Sigmoid colon (tissue), 7 donors: ENCODE measurements around the gene TINAG. TPM values are rescaled to one million over a fixed set of nuclear protein-coding genes. Genes with fewer than 3 reads are reported as not detected.

Source experiments
- DNase-seq: peaks from one replicate; pipeline ENCODE4 v3.0.0-alpha.2; 2019
- H3K27ac ChIP-seq, 4 donors: fragments of 200-600 bp; sonication (generic); one replicate each; pipeline ENCODE4 v1.5.1; 2016 to 2019; ENCODE audit warnings: mild to moderate bottlenecking in 1 of 4
- H3K27me3 ChIP-seq, 3 donors: fragments of 200-600 bp; sonication (generic); one replicate each; pipeline ENCODE4 v1.5.1; 2019; ENCODE audit warnings: mild to moderate bottlenecking in 1 of 3
- H3K36me3 ChIP-seq, 4 donors: fragments of 200-600 bp; sonication (generic); one replicate each; pipeline ENCODE4 v1.5.1; 2016 to 2019
- H3K4me1 ChIP-seq, 4 donors: fragments of 200-600 bp; sonication (generic); one replicate each; pipeline ENCODE4 v1.5.1; 2017 to 2019
- H3K4me3 ChIP-seq, 4 donors: fragments of 200-600 bp; sonication (generic); one replicate each; pipeline ENCODE4 v1.5.1; 2017 to 2019; ENCODE audit warnings: mild to moderate bottlenecking in 2 of 4, moderate library complexity in 1 of 4
- H3K9me3 ChIP-seq, 4 donors: fragments of 200-600 bp in 3 of 4; sonication (generic) in 3 of 4; one replicate each; pipeline versions ENCODE4 v1.5.1 to v1.6.1; 2013 to 2019
- EP300 ChIP-seq, 4 donors: sonication (generic); formaldehyde crosslinking; IDR thresholded peaks; one replicate each; pipeline ENCODE4 v1.6.1; 2017; ENCODE audit warnings: antibody characterized with exemption in 4 of 4
- POLR2A ChIP-seq, 2 donors: fragments of 450-650 bp; IDR thresholded peaks; one replicate each; pipeline ENCODE4 v1.6.1; 2016; ENCODE audit warnings: antibody characterized with exemption in 2 of 2, mild to moderate bottlenecking in 2 of 2, moderate library complexity in 2 of 2
- POLR2AphosphoS5 ChIP-seq, 4 donors: sonication (generic); formaldehyde crosslinking; IDR thresholded peaks; one replicate each; pipeline ENCODE4 v1.6.1; 2017; ENCODE audit warnings: antibody characterized with exemption in 4 of 4
- WGBS, 2 donors: extraction: QIAGEN DNeasy Blood & Tissue Kit; methylation state at CpG; one replicate each; pipeline ENCODE4 v1.1.7; 2013; 5-methylcytosine and 5-hydroxymethylcytosine counted together
- intact Hi-C: fragments of 100-400 bp; cut with DNase I; formaldehyde crosslinking; loops from one replicate; pipeline ENCODE4 v1.15.1; 2023
- polyA plus RNA-seq, 3 donors: library from polyadenylated mRNA; stranded (reverse); fragments of 200-250 nt; gene quantifications; one replicate each; pipeline ENCODE4 v1.2.3, GENCODE V29; 2013
- total RNA-seq, 4 donors: library from RNA; depleted of rRNA; stranded (reverse); fragments of >200 nt; gene quantifications; one replicate each; pipeline ENCODE4 v1.1.0, GENCODE V29; 2016
- TF ChIP-seq, protein P1 (sequence below), 4 experiments: fragments of 450-650 bp in 3 of 4; fragments of 200-600 bp in 1 of 4; IDR thresholded peaks; one replicate each; pipeline ENCODE4 v1.5.1; 2016 to 2019; ENCODE audit warnings: antibody characterized with exemption in 4 of 4, mild to moderate bottlenecking in 3 of 4, moderate library complexity in 2 of 4
- donor health status: healthy with polysubstance abuse.
- donor health status: Bipolar disorder and iron deficiency.
- donor health status: healthy.

TINAG gene
- total and polyA plus RNA-seq, 7 donors: 16.9 to 19.8 (median 17.2) TPM; not detected in 4

GRCh38 chr6:54419885-54420284, 111.6 kb downstream of the TINAG start:
- Histone ChIP-seq H3K36me3 (no peaks in the 10 kb centered on the region), H3K27ac (no peak overlapping the region), H3K27me3 (no peaks in the 10 kb centered on the region), H3K4me1 (no peaks in the 10 kb centered on the region), H3K9me3 (no peaks in the 10 kb centered on the region), H3K4me3 (no peak overlapping the region)
- 80 to 89% methylated on average over 3 of the region's 3 CpGs for WGBS, 2 donors
- DNase-seq: no peak
- intact Hi-C loops: no loop called here
- TF ChIP-seq, protein P1, sequence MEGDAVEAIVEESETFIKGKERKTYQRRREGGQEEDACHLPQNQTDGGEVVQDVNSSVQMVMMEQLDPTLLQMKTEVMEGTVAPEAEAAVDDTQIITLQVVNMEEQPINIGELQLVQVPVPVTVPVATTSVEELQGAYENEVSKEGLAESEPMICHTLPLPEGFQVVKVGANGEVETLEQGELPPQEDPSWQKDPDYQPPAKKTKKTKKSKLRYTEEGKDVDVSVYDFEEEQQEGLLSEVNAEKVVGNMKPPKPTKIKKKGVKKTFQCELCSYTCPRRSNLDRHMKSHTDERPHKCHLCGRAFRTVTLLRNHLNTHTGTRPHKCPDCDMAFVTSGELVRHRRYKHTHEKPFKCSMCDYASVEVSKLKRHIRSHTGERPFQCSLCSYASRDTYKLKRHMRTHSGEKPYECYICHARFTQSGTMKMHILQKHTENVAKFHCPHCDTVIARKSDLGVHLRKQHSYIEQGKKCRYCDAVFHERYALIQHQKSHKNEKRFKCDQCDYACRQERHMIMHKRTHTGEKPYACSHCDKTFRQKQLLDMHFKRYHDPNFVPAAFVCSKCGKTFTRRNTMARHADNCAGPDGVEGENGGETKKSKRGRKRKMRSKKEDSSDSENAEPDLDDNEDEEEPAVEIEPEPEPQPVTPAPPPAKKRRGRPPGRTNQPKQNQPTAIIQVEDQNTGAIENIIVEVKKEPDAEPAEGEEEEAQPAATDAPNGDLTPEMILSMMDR (IDR thresholded peaks at IDR 0.05): no peak
- no peak for TF ChIP-seq POLR2AphosphoS5 (IDR thresholded peaks at IDR 0.05)
- no peak for TF ChIP-seq POLR2A (IDR thresholded peaks at IDR 0.05)
- no peak for TF ChIP-seq EP300 (IDR thresholded peaks at IDR 0.05)

GRCh38 chr6:54426995-54427394, 118.8 kb downstream of the TINAG start:
- Histone ChIP-seq H3K4me1 (no peaks in the 10 kb centered on the region), H3K27me3 (no peaks in the 10 kb centered on the region), H3K4me3 (no peak overlapping the region), H3K9me3 (no peaks in the 10 kb centered on the region), H3K27ac (no peak overlapping the region), H3K36me3 (no peaks in the 10 kb centered on the region)
- no peak for DNase-seq
- TF ChIP-seq, protein P1 (IDR thresholded peaks at IDR 0.05): no peak
- TF ChIP-seq EP300 (IDR thresholded peaks at IDR 0.05): no peak
- TF ChIP-seq POLR2AphosphoS5 (IDR thresholded peaks at IDR 0.05): no peak
- TF ChIP-seq POLR2A (IDR thresholded peaks at IDR 0.05): no peak
- intact Hi-C loops: no loop called here

DNA sequence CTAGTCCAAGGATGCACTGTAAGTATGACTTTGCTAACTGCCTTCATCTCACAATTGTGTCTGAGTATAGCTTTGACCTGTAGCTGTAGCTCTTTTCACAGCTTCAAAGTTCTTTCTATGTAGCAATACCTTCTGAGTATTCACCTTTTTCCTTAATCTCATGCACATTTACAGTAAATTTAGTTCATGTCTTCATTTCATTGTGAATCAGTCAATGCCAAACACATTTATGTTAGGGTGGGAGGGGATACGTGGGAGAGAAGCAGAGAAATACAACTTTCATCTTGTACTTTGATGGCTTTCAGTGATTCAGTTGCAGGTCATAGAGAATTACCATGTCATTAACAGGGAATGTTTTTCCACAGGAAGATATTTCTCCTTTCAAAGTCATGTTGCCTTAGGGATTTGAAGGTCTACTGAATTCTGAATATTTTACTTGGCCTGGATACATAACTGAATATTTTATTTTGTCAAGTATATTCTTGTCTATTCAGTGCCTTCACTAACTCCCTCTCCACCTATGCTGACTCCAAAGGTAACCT, 119.2 kb downstream of the TINAG start:
- 84% methylated on average over 1 of the region's 1 CpG for WGBS, 2 donors
- intact Hi-C loops: no loop called here
- TF ChIP-seq, protein P1 (IDR thresholded peaks at IDR 0.05): no peak
- TF ChIP-seq POLR2AphosphoS5 (IDR thresholded peaks at IDR 0.05): no peak
- TF ChIP-seq EP300 (IDR thresholded peaks at IDR 0.05): no peak
- no peak for TF ChIP-seq POLR2A (IDR thresholded peaks at IDR 0.05)

DNA sequence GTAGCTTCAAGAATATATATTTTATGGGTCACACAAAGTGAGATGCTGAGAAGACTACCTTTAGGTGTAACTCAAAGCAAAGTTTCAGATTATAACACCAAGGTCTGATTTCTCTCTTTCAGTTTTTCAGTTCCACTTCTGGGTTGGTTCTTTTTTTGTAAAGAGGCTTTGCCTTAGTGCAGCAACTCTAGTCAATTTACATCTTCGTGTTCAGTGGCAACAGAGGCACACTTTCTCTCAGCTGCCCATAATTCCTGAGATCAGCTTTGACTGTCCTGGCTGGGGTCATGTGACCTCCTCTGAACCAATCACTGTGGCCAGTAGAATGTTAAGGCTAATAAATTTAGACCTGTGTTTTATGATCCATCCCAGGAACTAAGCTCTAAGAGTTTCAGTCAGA, 120.2 kb downstream of the TINAG start:
- Histone ChIP-seq H3K4me1 (no peaks in the 10 kb centered on the region), H3K4me3 (no peak overlapping the region), H3K9me3 (no peaks in the 10 kb centered on the region), H3K27ac (no peak overlapping the region), H3K27me3 (no peaks in the 10 kb centered on the region), H3K36me3 (no peaks in the 10 kb centered on the region)
- intact Hi-C loops: no loop called here
- no peak for DNase-seq
- 84 to 88% methylated on average over 1 of the region's 1 CpG for WGBS, 2 donors
- TF ChIP-seq POLR2AphosphoS5 (IDR thresholded peaks at IDR 0.05) (no peak), POLR2A (IDR thresholded peaks at IDR 0.05) (no peak), EP300 (IDR thresholded peaks at IDR 0.05) (no peak)
- TF ChIP-seq, protein P1 (IDR thresholded peaks at IDR 0.05): no peak

More for the DNA sequence above, 119.2 kb downstream of the TINAG start:
- Histone ChIP-seq H3K36me3 (no peaks in the 10 kb centered on the region), H3K9me3 (no peaks in the 10 kb centered on the region), H3K27ac (no peak overlapping the region), H3K4me3 (no peak overlapping the region), H3K4me1 (no peaks in the 10 kb centered on the region), H3K27me3 (no peaks in the 10 kb centered on the region)
- no peak for DNase-seq

DNA sequence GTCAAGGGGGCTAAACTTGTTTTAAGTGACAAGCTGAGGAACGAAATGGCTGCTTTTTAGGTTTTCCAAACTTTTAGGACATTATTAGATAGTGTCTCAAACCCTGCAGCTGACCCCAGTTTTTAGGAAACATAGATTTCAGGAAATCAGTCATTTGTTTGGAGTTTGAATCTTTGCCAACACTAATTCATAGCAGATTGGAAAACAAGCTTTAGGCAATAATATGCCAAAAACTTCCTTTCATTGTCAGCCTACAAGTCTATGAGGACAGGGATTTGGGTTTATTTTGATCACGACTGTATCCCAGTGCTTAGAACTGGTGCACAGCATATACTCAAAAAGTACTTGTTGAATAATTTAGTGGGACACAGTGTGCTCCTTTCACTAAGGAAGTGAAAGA, 123.2 kb downstream of the TINAG start:
- H3K27me3 ChIP-seq: no peaks in the 10 kb centered on the region
- no peak for DNase-seq
- H3K9me3 ChIP-seq: no peaks in the 10 kb centered on the region
- intact Hi-C loops: no loop called here
- no peak for TF ChIP-seq POLR2A (IDR thresholded peaks at IDR 0.05)
- no peak for TF ChIP-seq EP300 (IDR thresholded peaks at IDR 0.05)
- TF ChIP-seq, protein P1 (IDR thresholded peaks at IDR 0.05): no peak
- no peak for TF ChIP-seq POLR2AphosphoS5 (IDR thresholded peaks at IDR 0.05)
- 65 to 79% methylated on average over 2 of the region's 2 CpGs for WGBS, 2 donors
- no peaks in the 10 kb centered on the region for H3K4me1 ChIP-seq
- no peaks in the 10 kb centered on the region for H3K36me3 ChIP-seq
- H3K27ac ChIP-seq: no peak overlapping the region
- H3K4me3 ChIP-seq: no peak overlapping the region
